ENCODE data around the gene SAMD4A. TPM values are rescaled to one million over a fixed set of nuclear protein-coding genes. Genes with fewer than 3 reads are reported as not detected.

SAMD4A gene
- total RNA-seq, 1 experiment from 2014 or later, result 9.6 TPM

DNA sequence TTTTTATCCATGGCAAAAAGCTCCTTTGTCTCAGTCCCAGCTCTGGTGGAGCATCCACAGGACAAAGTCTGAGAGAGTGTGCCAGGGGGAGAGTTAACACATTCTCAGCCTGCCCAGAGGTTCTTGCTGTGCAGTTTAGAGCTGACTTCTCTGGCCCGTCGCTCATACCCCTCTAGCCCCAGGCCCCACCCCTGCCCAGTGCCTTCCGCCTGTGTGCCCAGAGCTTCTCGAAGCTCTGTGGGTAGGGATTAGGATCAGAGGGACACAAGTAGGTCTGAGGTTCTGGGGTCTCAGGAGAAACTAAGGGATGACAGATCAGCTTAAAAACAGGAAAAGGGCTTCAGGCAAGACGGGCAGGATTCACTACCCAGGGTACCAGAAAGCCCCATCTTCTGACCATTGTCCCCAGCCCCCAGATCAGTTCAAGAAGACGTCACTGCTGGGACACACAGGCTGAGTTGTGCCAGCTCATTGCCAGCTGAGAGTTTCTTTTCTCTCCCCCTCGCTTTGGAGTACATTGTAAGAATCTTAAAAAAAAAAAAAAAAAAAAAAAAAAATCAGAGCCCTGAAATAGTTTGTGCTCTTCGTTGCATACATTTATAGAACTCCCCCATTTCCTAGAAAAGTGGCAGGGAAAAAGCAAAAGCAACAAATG lies 208.7 kb downstream of the SAMD4A start:
- Histone ChIP-seq H3T11ph (ENCODE audit: low read length) (no peak overlapping the region), H4K91ac (ENCODE audit: insufficient read length, low read depth, low read length) (no peak overlapping the region), H3K4me2 (ENCODE audit: insufficient read depth, insufficient read length, low read length) (no peak overlapping the region), H4K20me1 (ENCODE audit: control insufficient read depth, insufficient read depth, insufficient read length) (no peaks in the 10 kb centered on the region), H2BK5ac (ENCODE audit: insufficient read length, low read length) (no peak overlapping the region), H4K8ac (replicated peaks; ENCODE audit: insufficient read length, low read depth, low read length) (no peak overlapping the region), H3K4me1 (ENCODE audit: insufficient read depth, low read length) (peaks cover 9% of the 10 kb centered on the region; the same call in 1 of the 2 replicates), H2BK15ac (ENCODE audit: low read depth, low read length) (no peak overlapping the region), H3K56ac (ENCODE audit: insufficient read length, low read depth, low read length) (no peak overlapping the region), H2BK12ac (ENCODE audit: insufficient read length, low read depth, low read length) (no peak overlapping the region), H3K23me2 (ENCODE audit: insufficient read length, low read depth, low read length, poor library complexity, severe bottlenecking) (no peaks in the 10 kb centered on the region), H3K18ac (ENCODE audit: insufficient read length, low read depth, low read length) (no peak overlapping the region), H2AK5ac (ENCODE audit: insufficient read length, low read length) (no peak overlapping the region), H3K23ac (ENCODE audit: insufficient read length, low read depth, low read length) (no peak overlapping the region), H3K79me1 (ENCODE audit: insufficient read depth, low read depth, low read length, poor library complexity, severe bottlenecking) (no peaks in the 10 kb centered on the region), H3K14ac (ENCODE audit: insufficient read depth, low read length) (no peak overlapping the region), H2BK20ac (ENCODE audit: low read depth, low read length, poor library complexity, severe bottlenecking) (no peak overlapping the region), H3K4ac (ENCODE audit: low read depth, low read length) (no peak overlapping the region), H2BK120ac (ENCODE audit: low read depth, low read length, poor library complexity, severe bottlenecking) (no peak overlapping the region), H2AFZ (ENCODE audit: low read length) (no peak overlapping the region), H3K27ac (ENCODE audit: insufficient read length, low read depth, low read length) (no peak overlapping the region), H3K27me3 (ENCODE audit: insufficient read depth, low read length) (no peaks in the 10 kb centered on the region), H4K5ac (ENCODE audit: insufficient read length, low read depth, low read length) (no peak overlapping the region), H3K9me3 (ENCODE audit: control insufficient read depth, low read depth, low read length) (no peaks in the 10 kb centered on the region), H3K9ac (ENCODE audit: extremely low read depth, insufficient read length, low read length) (no peak overlapping the region), H3K79me2 (ENCODE audit: insufficient read depth, low read length) (no peaks in the 10 kb centered on the region)
- DNase-seq, result no peak
- WGBS (ENCODE audit: extremely low coverage, insufficient read length, low lambda C conversion rate), result no CpG with 5 or more reads among the region's 8 CpGs
- H3K9me3 Mint-ChIP-seq, result no peaks in the 10 kb centered on the region
- H3K27ac Mint-ChIP-seq, result no peak overlapping the region
- TF ChIP-seq, protein P1, sequence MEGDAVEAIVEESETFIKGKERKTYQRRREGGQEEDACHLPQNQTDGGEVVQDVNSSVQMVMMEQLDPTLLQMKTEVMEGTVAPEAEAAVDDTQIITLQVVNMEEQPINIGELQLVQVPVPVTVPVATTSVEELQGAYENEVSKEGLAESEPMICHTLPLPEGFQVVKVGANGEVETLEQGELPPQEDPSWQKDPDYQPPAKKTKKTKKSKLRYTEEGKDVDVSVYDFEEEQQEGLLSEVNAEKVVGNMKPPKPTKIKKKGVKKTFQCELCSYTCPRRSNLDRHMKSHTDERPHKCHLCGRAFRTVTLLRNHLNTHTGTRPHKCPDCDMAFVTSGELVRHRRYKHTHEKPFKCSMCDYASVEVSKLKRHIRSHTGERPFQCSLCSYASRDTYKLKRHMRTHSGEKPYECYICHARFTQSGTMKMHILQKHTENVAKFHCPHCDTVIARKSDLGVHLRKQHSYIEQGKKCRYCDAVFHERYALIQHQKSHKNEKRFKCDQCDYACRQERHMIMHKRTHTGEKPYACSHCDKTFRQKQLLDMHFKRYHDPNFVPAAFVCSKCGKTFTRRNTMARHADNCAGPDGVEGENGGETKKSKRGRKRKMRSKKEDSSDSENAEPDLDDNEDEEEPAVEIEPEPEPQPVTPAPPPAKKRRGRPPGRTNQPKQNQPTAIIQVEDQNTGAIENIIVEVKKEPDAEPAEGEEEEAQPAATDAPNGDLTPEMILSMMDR (conservative IDR thresholded peaks at IDR 0.05), result no peak
- peaks cover 18 to 19% of the 10 kb centered on the region in 2 experiments for H3K4me1 Mint-ChIP-seq
- no peaks in the 10 kb centered on the region; the same call in 1 of the 2 replicates for H3K27me3 Mint-ChIP-seq (ENCODE audit: low read depth)
- no peaks in the 10 kb centered on the region for H3K36me3 Mint-ChIP-seq (ENCODE audit: insufficient read depth in 1 of 3, low read depth in 3 of 3)
- H3K4me3 Mint-ChIP-seq, result no peak overlapping the region
